ENCODE results near the gene KDM3B.

KDM3B gene

GRCh38 chr5:138463419-138464007 is 111.0 kb downstream of the KDM3B start:
- Histone ChIP-seq H4K20me1 (ENCODE audit: insufficient read depth, low read length) (peaks cover 25% of the 10 kb centered on the region), H3K79me2 (ENCODE audit: insufficient read depth, low read length) (peaks cover 20% of the 10 kb centered on the region), H3K9ac (ENCODE audit: low read depth, low read length) (peak overlapping the region; percentile 71), H3K4me1 (ENCODE audit: insufficient read depth, low read length) (peaks cover 44% of the 10 kb centered on the region), H2AFZ (ENCODE audit: low read depth, low read length) (peak overlapping the region; percentile 76), H3K4me3 (ENCODE audit: low read depth in 1 of 2, low read length in 2 of 2) (peak overlapping the region; percentile 16 to 60; a peak in 3 of 4 replicates), H3K36me3 (ENCODE audit: insufficient read depth, low read length) (peaks cover 19% of the 10 kb centered on the region), H3K27me3 (ENCODE audit: insufficient read depth, low read length, poor library complexity) (no peaks in the 10 kb centered on the region), H3K9me3 (ENCODE audit: insufficient read depth, low read length, severe bottlenecking) (no peaks in the 10 kb centered on the region), H3K27ac (ENCODE audit: low read length) (peak overlapping the region; percentile 82), H3K4me2 (ENCODE audit: insufficient read depth, low read length) (peak overlapping the region; percentile 97)
- ATAC-seq (ENCODE audit: insufficient read depth, low read depth) (no peak), DNase-seq (no peak)
- no peak for TF ChIP-seq EZH2 (IDR thresholded peaks at IDR 0.05; ENCODE audit: borderline replicate concordance, low read depth, low read length, severe bottlenecking)

- H3K4me2 ChIP-seq (ENCODE audit: insufficient read depth, low read length), result peak overlapping the region; percentile 97
- H3K4me3 ChIP-seq (ENCODE audit: low read depth in 1 of 2, low read length in 2 of 2), result peak overlapping the region; percentile 19 to 60; a peak in 3 of 4 replicates
- DNase-seq (peak; percentile 95), ATAC-seq (ENCODE audit: insufficient read depth, low read depth) (peak; percentile 71)
- peak; percentile 80 for TF ChIP-seq CTCF (IDR thresholded peaks at IDR 0.05; ENCODE audit: borderline replicate concordance, extremely low read depth, low read length, poor library complexity, severe bottlenecking)
- TF ChIP-seq EZH2 (IDR thresholded peaks at IDR 0.05; ENCODE audit: borderline replicate concordance, low read depth, low read length, severe bottlenecking), result no peak
- no peaks in the 10 kb centered on the region for H3K9me3 ChIP-seq (ENCODE audit: insufficient read depth, low read length, severe bottlenecking)
- peak overlapping the region; percentile 71 for H3K9ac ChIP-seq (ENCODE audit: low read depth, low read length)
- H2AFZ ChIP-seq (ENCODE audit: low read depth, low read length), result peak overlapping the region; percentile 76
- peak overlapping the region; percentile 86 for H3K27ac ChIP-seq (ENCODE audit: low read length)
- H3K4me1 ChIP-seq (ENCODE audit: insufficient read depth, low read length), result peaks cover 44% of the 10 kb centered on the region
- peaks cover 19% of the 10 kb centered on the region for H3K36me3 ChIP-seq (ENCODE audit: insufficient read depth, low read length)
- H3K79me2 ChIP-seq (ENCODE audit: insufficient read depth, low read length), result peaks cover 20% of the 10 kb centered on the region
- no peaks in the 10 kb centered on the region for H3K27me3 ChIP-seq (ENCODE audit: insufficient read depth, low read length, poor library complexity)
- H4K20me1 ChIP-seq (ENCODE audit: insufficient read depth, low read length), result peaks cover 25% of the 10 kb centered on the region
Measured at GRCh38 chr5:138464008-138464387, 111.5 kb downstream of the KDM3B start.

GRCh38 chr5:138464388-138465260 is 112.1 kb downstream of the KDM3B start:
- Histone ChIP-seq H3K4me3 (ENCODE audit: low read depth in 1 of 2, low read length in 2 of 2) (peak overlapping the region; percentile 19 to 60; a peak in 3 of 4 replicates), H3K27ac (ENCODE audit: low read length) (peak overlapping the region; percentile 86), H2AFZ (ENCODE audit: low read depth, low read length) (peak overlapping the region; percentile 70), H3K27me3 (ENCODE audit: insufficient read depth, low read length, poor library complexity) (no peaks in the 10 kb centered on the region), H3K4me2 (ENCODE audit: insufficient read depth, low read length) (peak overlapping the region; percentile 97), H3K36me3 (ENCODE audit: insufficient read depth, low read length) (peaks cover 19% of the 10 kb centered on the region), H3K79me2 (ENCODE audit: insufficient read depth, low read length) (peaks cover 20% of the 10 kb centered on the region), H4K20me1 (ENCODE audit: insufficient read depth, low read length) (peaks cover 30% of the 10 kb centered on the region), H3K9me3 (ENCODE audit: insufficient read depth, low read length, severe bottlenecking) (no peaks in the 10 kb centered on the region), H3K9ac (ENCODE audit: low read depth, low read length) (peak overlapping the region; percentile 71), H3K4me1 (ENCODE audit: insufficient read depth, low read length) (peaks cover 42% of the 10 kb centered on the region)
- DNase-seq (peak; percentile 98), ATAC-seq (ENCODE audit: insufficient read depth, low read depth) (peak; percentile 77)
- TF ChIP-seq CTCF (IDR thresholded peaks at IDR 0.05; ENCODE audit: borderline replicate concordance, extremely low read depth, low read length, poor library complexity, severe bottlenecking) (no peak), EZH2 (IDR thresholded peaks at IDR 0.05; ENCODE audit: borderline replicate concordance, low read depth, low read length, severe bottlenecking) (no peak)
